Fibroblast of lung (primary cell): ENCODE data around the gene LRRC46. TPM values are rescaled to one million over a fixed set of nuclear protein-coding genes. Genes with fewer than 3 reads are reported as not detected.

ENCODE experiments used
- DNase-seq, 2 donors: peaks; one replicate each; pipeline versions ENCODE4 v3.0.0 to v3.0.0-alpha.2; 2010; ENCODE audit warnings: low read depth in 2 of 2
- H2AFZ ChIP-seq: 2 replicates; pipeline ENCODE4 v1.5.1; 2012; ENCODE audit warnings: low read length, control low read depth, inconsistent platforms
- H3K27ac ChIP-seq: 2 replicates; pipeline ENCODE4 v1.5.1; 2011; ENCODE audit warnings: low read length, control low read depth; ENCODE audit not compliant: insufficient read depth
- H3K27me3 ChIP-seq: 2 replicates; pipeline ENCODE4 v1.5.1; 2011; ENCODE audit warnings: mild to moderate bottlenecking, low read length; ENCODE audit not compliant: control insufficient read depth, insufficient read depth
- H3K36me3 ChIP-seq: 2 replicates; pipeline ENCODE4 v1.5.1; 2011; ENCODE audit warnings: low read length; ENCODE audit not compliant: control insufficient read depth, insufficient read depth
- H3K4me1 ChIP-seq: 2 replicates; pipeline ENCODE4 v1.5.1; 2011; ENCODE audit warnings: low read length; ENCODE audit not compliant: control insufficient read depth, insufficient read depth; ENCODE audit errors: extremely low read depth
- H3K4me2 ChIP-seq: 2 replicates; pipeline ENCODE4 v1.5.1; 2011; ENCODE audit warnings: low read length, control low read depth; ENCODE audit not compliant: insufficient read depth; ENCODE audit errors: extremely low read depth
- H3K4me3 ChIP-seq, 4 experiments: fragments of 200-600 bp in 1 of 4; sonication (generic) in 1 of 4; replicated peaks in 1 of 4; 2 replicates each; pipeline ENCODE4 v1.5.1; 2011 to 2016; ENCODE audit warnings: low read length in 4 of 4, low read depth in 3 of 4, mild to moderate bottlenecking in 3 of 4, control low read depth in 2 of 4, inconsistent platforms in 1 of 4, mixed read lengths in 1 of 4; ENCODE audit not compliant: insufficient read depth in 1 of 4; ENCODE audit errors: control extremely low read depth in 1 of 4
- H3K79me2 ChIP-seq: 2 replicates; pipeline ENCODE4 v1.5.1; 2012; ENCODE audit warnings: mild to moderate bottlenecking, low read length, inconsistent platforms; ENCODE audit not compliant: control insufficient read depth, insufficient read depth
- H3K9ac ChIP-seq: 2 replicates; pipeline ENCODE4 v1.5.1; 2011; ENCODE audit warnings: mild to moderate bottlenecking, low read length, control low read depth; ENCODE audit not compliant: insufficient read depth
- H3K9me3 ChIP-seq: 2 replicates; pipeline ENCODE4 v1.5.1; 2012; ENCODE audit warnings: low read depth, low read length; ENCODE audit not compliant: control insufficient read depth, insufficient read depth
- H4K20me1 ChIP-seq: 2 replicates; pipeline ENCODE4 v1.5.1; 2011; ENCODE audit warnings: low read length; ENCODE audit not compliant: control insufficient read depth, insufficient read depth; ENCODE audit errors: extremely low read depth
- CTCF ChIP-seq, 2 donors: IDR thresholded peaks in 1 of 2; conservative IDR thresholded peaks in 1 of 2; 1 replicate in 1 of 2; 2 replicates in 1 of 2; pipeline ENCODE4 v1.5.1; 2011 to 2012; ENCODE audit warnings: low read length in 2 of 2, control low read depth in 1 of 2, inconsistent platforms in 1 of 2, low read depth in 1 of 2, mild to moderate bottlenecking in 1 of 2
- EZH2 ChIP-seq: IDR thresholded peaks from 2 replicates; pipeline ENCODE4 v1.5.1; 2012; ENCODE audit warnings: low read length, control low read depth, mild to moderate bottlenecking; ENCODE audit errors: missing control alignments
- polyA plus RNA-seq, 2 donors: library from polyadenylated mRNA; depleted of rRNA in 1 of 2; stranded (reverse) in 1 of 2; unstranded in 1 of 2; fragments of >200 nt; gene quantifications; 2 replicates each; pipeline ENCODE4 v1.2.1, GENCODE V29; 2011 to 2012; ENCODE audit warnings: missing spikeins in 1 of 2
- total RNA-seq: library from RNA; depleted of rRNA; stranded (reverse); fragments of >200 nt; gene quantifications from 2 replicates; pipeline ENCODE4 v1.2.1, GENCODE V29; 2014

Gene LRRC46
- total and polyA plus RNA-seq, 2 donors (not counting 1 experiment from before 2014, with no cell fraction given) = under 0.01 to 0.19 TPM

GRCh38 chr17:47850373-47850691, 18.9 kb downstream of the LRRC46 start:
- Histone ChIP-seq H3K79me2 (no peaks in the 10 kb centered on the region), H3K9me3 (no peaks in the 10 kb centered on the region), H3K27me3 (peaks cover 60% of the 10 kb centered on the region), H3K36me3 (no peaks in the 10 kb centered on the region), H3K4me3 (peak overlapping the region in 1 of 4 experiments; percentile 36), H3K4me2 (no peak overlapping the region), H4K20me1 (no peaks in the 10 kb centered on the region), H2AFZ (no peak overlapping the region), H3K27ac (no peak overlapping the region), H3K9ac (no peak overlapping the region), H3K4me1 (peaks cover 2% of the 10 kb centered on the region)
- no peak for DNase-seq
- TF ChIP-seq CTCF (conservative IDR thresholded peaks at IDR 0.05 in 1 of 2, IDR thresholded peaks at IDR 0.05 in 1 of 2; ENCODE audit: low read depth in 1 of 2, low read length in 2 of 2) = no peak
- TF ChIP-seq EZH2 = no peak

- H3K4me3 ChIP-seq = peak within 1 kb of the TSS in 2 of 4 experiments; percentile 15 to 36
- no peaks in the 10 kb centered on the region for H3K36me3 ChIP-seq
- peak within 1 kb of the TSS; percentile 62 for H3K4me2 ChIP-seq
- DNase-seq = peak; percentile 14 to 65
- H3K79me2 ChIP-seq = no peaks in the 10 kb centered on the region
- peak within 1 kb of the TSS; percentile 18 for H2AFZ ChIP-seq
- H3K27me3 ChIP-seq = peaks cover 62% of the 10 kb centered on the region
- TF ChIP-seq EZH2 (no peak), CTCF (conservative IDR thresholded peaks at IDR 0.05 in 1 of 2, IDR thresholded peaks at IDR 0.05 in 1 of 2; ENCODE audit: low read depth in 1 of 2, low read length in 2 of 2) (no peak)
- no peaks in the 10 kb centered on the region for H4K20me1 ChIP-seq
- peaks cover 2% of the 10 kb centered on the region for H3K4me1 ChIP-seq
- no peaks in the 10 kb centered on the region for H3K9me3 ChIP-seq
- no peak within 1 kb of the TSS for H3K9ac ChIP-seq
- H3K27ac ChIP-seq = no peak within 1 kb of the TSS
These were observed 19.5 kb downstream of the LRRC46 start, which contains the start of gene SP6 for GRCh38 chr17:47850692-47851573. Gene SP6 (minus strand): TSS chr17:47851163. CDS start chr17:47848429, 2,734 bp downstream.

- no peak for DNase-seq
- H3K79me2 ChIP-seq = no peaks in the 10 kb centered on the region
- H3K4me2 ChIP-seq = no peak overlapping the region
- H3K4me3 ChIP-seq = no peak overlapping the region
- peaks cover 2% of the 10 kb centered on the region for H3K4me1 ChIP-seq
- H3K36me3 ChIP-seq = no peaks in the 10 kb centered on the region
- no peak overlapping the region for H3K27ac ChIP-seq
- no peaks in the 10 kb centered on the region for H3K9me3 ChIP-seq
- H2AFZ ChIP-seq = no peak overlapping the region
- TF ChIP-seq CTCF (conservative IDR thresholded peaks at IDR 0.05 in 1 of 2, IDR thresholded peaks at IDR 0.05 in 1 of 2; ENCODE audit: low read depth in 1 of 2, low read length in 2 of 2) (no peak), EZH2 (peak; percentile 37)
- H3K27me3 ChIP-seq = peaks cover 54% of the 10 kb centered on the region
- no peaks in the 10 kb centered on the region for H4K20me1 ChIP-seq
- H3K9ac ChIP-seq = no peak overlapping the region
These were observed 20.3 kb downstream of the LRRC46 start for GRCh38 chr17:47851764-47852112.
